ENCODE data around the gene UBE2D2. TPM values are rescaled to one million over a fixed set of nuclear protein-coding genes. Genes with fewer than 3 reads are reported as not detected.

The UBE2D2 gene
- total RNA-seq, 1 experiment from 2014 or later = 167 TPM

DNA sequence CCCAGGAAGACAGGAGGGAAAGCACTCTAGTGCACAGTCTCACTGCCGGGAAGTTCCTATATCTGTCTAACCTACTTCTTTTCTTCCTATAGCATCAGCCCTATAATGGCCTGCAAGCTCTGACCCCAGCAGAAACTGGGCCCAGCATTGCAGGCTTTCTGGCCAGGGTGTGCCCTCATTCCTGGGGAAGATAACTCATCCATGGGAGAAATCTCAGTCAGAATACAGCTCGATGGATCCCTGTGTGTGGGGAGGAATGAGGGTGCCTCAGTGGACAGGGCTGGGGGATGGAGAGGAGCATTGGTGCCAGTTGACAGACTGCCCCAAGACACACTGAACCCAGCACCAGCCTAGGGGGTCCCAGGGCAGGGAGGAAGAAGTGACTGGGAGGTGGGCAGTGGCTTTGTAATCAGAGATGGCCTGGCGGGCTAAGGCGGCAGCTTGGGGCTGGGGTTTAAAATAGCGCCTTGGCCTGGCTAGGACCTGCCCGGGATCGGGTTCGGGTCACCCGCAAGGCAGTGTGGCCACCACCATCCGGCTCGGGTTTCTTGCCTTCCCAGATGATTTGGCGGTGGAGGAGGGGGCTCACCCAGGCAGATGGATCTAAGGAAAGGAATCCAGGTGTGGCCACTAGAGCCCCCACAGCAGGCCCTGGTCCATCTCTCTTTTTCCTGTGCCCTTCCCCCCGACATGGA, 79.4 kb downstream of the UBE2D2 start:
- Histone ChIP-seq H3K36me3 (replicated peaks; ENCODE audit: control insufficient read depth, insufficient read depth, low read length) (no peaks in the 10 kb centered on the region), H3K4me3 (ENCODE audit: insufficient read depth, low read depth, low read length) (no peak overlapping the region), H3K27me3 (ENCODE audit: control insufficient read depth, insufficient read depth, low read length) (peaks cover 4% of the 10 kb centered on the region)
- DNase-seq = peak; percentile 71

GRCh38 chr5:139641116-139642080, 80.3 kb downstream of the UBE2D2 start:
- no peak overlapping the region for H3K4me3 ChIP-seq (ENCODE audit: insufficient read depth, low read depth, low read length)
- H3K27me3 ChIP-seq (ENCODE audit: control insufficient read depth, insufficient read depth, low read length) = peaks cover 12% of the 10 kb centered on the region
- peak; percentile 56 for DNase-seq
- no peaks in the 10 kb centered on the region for H3K36me3 ChIP-seq (replicated peaks; ENCODE audit: control insufficient read depth, insufficient read depth, low read length)

DNA sequence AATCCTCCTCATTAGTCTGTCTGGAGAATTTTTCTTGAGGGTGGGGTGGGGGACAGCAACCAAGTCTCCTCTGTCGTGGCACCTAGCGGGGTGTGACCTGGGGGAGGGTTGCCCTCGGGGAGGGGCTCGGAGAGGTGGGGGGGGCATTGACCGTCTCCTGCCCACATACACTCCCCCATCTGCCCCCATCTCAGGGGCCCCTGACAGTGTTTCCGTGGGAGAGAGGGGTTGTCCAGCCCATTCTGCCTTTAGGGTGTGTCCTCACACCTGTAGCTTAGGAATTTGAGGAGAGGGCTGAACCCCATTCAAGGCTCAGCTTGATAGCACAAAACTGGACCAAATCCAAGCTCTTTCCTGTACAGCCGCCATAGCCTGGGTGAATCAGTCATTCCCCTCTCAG, 81.1 kb downstream of the UBE2D2 start:
- no peak overlapping the region for H3K4me3 ChIP-seq (ENCODE audit: insufficient read depth, low read depth, low read length)
- H3K36me3 ChIP-seq (replicated peaks; ENCODE audit: control insufficient read depth, insufficient read depth, low read length) = no peaks in the 10 kb centered on the region
- H3K27me3 ChIP-seq (ENCODE audit: control insufficient read depth, insufficient read depth, low read length) = peaks cover 15% of the 10 kb centered on the region
- DNase-seq = peak; percentile 43

DNA sequence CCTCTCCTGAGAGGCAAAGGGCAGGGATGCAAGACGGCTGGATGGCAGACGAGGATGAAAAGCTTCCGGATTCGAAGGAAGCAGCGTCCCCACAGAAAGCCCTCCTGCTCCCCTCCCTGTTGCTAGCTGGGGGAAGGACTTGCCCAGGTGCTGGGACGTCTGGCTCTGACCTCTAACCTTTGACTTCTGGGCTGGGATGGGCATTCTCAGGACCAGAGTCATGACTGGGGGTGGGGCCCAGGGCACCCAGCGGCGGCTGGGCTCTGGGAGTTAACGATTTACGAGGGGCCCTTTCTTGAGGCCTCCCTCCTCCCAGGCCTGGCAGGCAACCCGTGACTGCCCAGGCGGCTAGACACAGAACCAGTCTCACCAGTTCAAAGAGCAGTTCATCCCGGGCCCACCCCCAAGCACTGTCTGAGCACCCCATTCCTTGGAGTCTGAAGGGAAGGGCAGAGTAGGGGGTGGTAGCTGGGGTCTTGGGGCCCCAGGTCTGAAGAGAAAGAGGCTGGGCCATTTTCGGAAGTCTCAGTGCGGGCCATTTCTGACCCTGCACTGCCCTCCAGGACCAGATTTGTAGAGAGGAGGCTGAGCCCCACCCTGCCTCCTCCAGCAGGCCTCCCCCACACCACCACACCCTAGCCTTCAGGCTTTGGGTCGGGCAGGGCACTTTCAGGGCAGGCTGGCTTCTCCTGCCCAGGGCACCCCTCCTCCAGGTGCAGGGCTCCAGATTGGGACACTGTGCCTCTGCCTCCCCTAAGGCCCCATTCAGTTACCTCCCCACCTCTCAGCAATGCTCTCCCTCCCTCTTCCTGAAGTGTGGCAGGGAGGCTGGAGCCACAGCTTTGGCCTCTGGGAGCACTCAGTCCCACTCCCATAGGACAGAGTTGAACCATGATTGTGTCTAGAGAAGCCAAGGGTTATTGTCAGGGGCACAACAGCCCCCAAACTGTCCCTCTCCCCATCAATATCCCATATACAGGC, 82.0 kb downstream of the UBE2D2 start:
- H3K36me3 ChIP-seq (replicated peaks; ENCODE audit: control insufficient read depth, insufficient read depth, low read length) = no peaks in the 10 kb centered on the region
- H3K4me3 ChIP-seq (ENCODE audit: insufficient read depth, low read depth, low read length) = no peak overlapping the region
- peak; percentile 69 for DNase-seq
- H3K27me3 ChIP-seq (ENCODE audit: control insufficient read depth, insufficient read depth, low read length) = peaks cover 16% of the 10 kb centered on the region

DNA sequence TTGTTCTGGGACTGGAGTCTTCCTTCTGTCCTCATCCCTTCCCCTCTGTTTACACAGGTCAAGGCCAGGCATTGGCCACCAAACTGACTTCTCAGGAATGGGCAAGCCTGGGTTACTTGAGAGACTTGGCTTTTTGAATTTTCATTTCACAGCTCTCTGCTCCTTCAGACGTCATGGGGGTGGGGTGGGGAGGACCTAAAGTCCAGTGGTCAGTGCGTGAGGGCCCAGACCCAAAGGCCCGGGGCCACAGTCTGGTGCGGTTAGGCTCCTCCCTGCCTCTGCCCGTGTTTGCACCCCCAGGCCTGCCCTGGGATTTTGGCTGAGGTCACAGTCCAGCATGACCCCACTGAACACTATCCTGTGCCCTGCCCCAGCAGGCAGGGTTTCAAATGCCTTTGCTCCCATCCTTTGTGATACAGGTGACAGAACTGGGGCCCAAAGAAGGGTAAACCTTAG, 82.9 kb downstream of the UBE2D2 start:
- peaks cover 16% of the 10 kb centered on the region for H3K27me3 ChIP-seq (ENCODE audit: control insufficient read depth, insufficient read depth, low read length)
- H3K4me3 ChIP-seq (ENCODE audit: insufficient read depth, low read depth, low read length) = no peak overlapping the region
- DNase-seq = peak; percentile 25

DNA sequence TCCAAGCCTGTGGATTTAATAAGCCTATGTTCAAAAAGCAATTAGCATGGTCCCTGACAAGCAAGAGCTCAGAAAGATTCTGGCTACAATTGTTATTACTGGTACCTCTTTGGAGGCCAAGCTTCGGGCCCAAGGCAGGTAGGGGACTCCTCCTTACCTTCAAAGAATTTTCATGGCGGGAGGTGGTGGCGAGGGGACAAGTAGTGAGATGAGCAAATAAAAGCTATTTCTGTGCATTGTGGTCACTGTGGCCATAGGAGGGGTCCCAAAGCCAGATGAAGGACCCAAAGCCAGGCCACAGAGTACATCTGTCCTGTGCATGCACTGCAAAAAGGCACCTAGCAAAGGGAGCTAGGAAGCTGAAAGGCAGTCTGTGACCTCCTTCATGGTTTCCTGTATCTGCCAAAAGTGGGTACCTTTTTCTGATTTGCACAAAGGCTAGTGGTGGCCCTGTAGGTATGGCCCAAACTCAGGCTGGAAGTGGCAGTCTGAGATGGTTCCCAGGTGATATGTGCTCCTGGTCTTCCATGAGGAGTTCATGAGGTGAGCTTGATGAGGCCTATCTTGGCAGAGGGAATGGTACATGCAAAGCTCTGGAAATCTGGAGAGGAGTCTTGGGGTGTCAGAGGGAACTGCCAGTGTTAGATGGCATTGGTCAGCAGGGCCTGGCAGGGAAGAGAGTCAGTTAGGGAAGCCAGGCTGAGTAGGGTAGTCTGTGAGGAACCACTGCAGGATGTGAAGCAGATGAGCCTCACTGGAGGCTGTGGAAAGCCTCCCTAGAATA, 83.7 kb downstream of the UBE2D2 start:
- Histone ChIP-seq H3K4me3 (ENCODE audit: insufficient read depth, low read depth, low read length) (no peak overlapping the region), H3K36me3 (replicated peaks; ENCODE audit: control insufficient read depth, insufficient read depth, low read length) (no peaks in the 10 kb centered on the region), H3K27me3 (ENCODE audit: control insufficient read depth, insufficient read depth, low read length) (peaks cover 16% of the 10 kb centered on the region)
- DNase-seq = peak; percentile 17

More for the DNA sequence above, 82.9 kb downstream of the UBE2D2 start:
- H3K36me3 ChIP-seq (replicated peaks; ENCODE audit: control insufficient read depth, insufficient read depth, low read length) = no peaks in the 10 kb centered on the region

GRCh38 chr5:139645430-139645871, 84.3 kb downstream of the UBE2D2 start:
- Histone ChIP-seq H3K27me3 (ENCODE audit: control insufficient read depth, insufficient read depth, low read length) (peaks cover 16% of the 10 kb centered on the region), H3K36me3 (replicated peaks; ENCODE audit: control insufficient read depth, insufficient read depth, low read length) (no peaks in the 10 kb centered on the region), H3K4me3 (ENCODE audit: insufficient read depth, low read depth, low read length) (no peak overlapping the region)
- peak; percentile 15 for DNase-seq

- Histone ChIP-seq H3K27me3 (ENCODE audit: control insufficient read depth, insufficient read depth, low read length) (peaks cover 16% of the 10 kb centered on the region), H3K4me3 (ENCODE audit: insufficient read depth, low read depth, low read length) (no peak overlapping the region), H3K36me3 (replicated peaks; ENCODE audit: control insufficient read depth, insufficient read depth, low read length) (no peaks in the 10 kb centered on the region)
- DNase-seq = peak; percentile 17
Measured at GRCh38 chr5:139646111-139646510, 85.0 kb downstream of the UBE2D2 start.

DNA sequence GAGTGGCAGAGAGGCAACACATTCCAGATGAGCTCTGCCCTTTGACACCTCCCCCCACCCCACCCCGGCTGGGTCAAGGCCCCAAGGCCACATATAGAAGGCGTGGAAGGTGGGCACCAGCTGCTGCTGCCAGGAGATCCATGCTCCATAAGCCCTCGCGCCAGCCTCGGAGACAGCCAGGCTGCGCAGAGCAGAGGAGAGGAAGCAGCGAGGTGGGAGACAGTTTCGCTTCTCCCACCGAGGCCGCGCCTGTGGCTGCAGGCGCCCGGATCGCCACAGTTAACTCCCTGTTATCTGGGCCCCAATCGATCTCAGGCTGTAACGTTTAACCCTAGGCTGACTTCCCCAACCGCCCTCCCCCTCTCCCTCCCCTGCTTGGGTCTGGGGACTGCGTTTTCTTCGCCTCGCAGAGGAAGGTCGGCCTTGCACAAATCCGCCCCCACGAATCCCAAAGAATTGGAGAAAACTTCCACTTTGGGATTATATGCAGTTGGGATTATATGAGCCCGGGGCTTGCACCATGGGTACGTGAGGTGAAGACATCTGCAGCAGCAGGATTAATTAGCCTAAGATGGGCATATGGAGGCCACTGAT, 85.9 kb downstream of the UBE2D2 start:
- DNase-seq = peak; percentile 84
- Histone ChIP-seq H3K4me3 (ENCODE audit: insufficient read depth, low read depth, low read length) (peak overlapping the region; percentile 94), H3K27me3 (ENCODE audit: control insufficient read depth, insufficient read depth, low read length) (peaks cover 16% of the 10 kb centered on the region), H3K36me3 (replicated peaks; ENCODE audit: control insufficient read depth, insufficient read depth, low read length) (no peaks in the 10 kb centered on the region)

- peak; percentile 67 for DNase-seq
- Histone ChIP-seq H3K27me3 (ENCODE audit: control insufficient read depth, insufficient read depth, low read length) (peaks cover 16% of the 10 kb centered on the region), H3K4me3 (ENCODE audit: insufficient read depth, low read depth, low read length) (peak overlapping the region; percentile 94), H3K36me3 (replicated peaks; ENCODE audit: control insufficient read depth, insufficient read depth, low read length) (no peaks in the 10 kb centered on the region)
Measured at GRCh38 chr5:139647506-139648204, 86.5 kb downstream of the UBE2D2 start.

DNA sequence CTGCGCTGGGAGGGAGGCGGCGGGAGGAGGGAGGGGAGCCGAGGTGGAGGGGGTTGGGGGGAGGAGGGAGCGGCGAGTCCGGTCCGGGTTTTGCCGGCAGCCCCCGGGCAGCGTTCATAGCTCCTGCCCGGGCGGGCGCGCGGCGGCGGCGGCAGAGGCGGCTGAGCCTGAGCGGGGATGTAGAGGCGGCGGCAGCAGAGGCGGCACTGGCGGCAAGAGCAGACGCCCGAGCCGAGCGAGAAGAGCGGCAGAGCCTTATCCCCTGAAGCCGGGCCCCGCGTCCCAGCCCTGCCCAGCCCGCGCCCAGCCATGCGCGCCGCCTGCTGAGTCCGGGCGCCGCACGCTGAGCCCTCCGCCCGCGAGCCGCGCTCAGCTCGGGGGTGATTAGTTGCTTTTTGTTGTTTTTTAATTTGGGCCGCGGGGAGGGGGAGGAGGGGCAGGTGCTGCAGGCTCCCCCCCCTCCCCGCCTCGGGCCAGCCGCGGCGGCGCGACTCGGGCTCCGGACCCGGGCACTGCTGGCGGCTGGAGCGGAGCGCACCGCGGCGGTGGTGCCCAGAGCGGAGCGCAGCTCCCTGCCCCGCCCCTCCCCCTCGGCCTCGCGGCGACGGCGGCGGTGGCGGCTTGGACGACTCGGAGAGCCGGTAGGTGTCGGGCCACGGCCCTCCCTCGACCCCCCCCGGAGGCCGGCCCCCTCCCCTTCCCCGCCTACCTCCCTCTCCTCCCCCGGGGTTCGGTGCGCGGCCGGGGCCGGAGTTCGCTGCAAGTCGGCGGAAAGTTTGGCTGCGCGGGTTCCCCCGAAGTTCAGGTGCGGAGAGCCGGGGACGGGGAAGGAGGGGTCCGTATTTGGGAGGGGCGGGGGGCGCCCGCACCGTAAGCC, 87.3 kb downstream of the UBE2D2 start, which contains the start of gene CXXC5:
TSS of gene CXXC5 (plus strand) at position 145 of the 877 bp plus-strand sequence. CDS start 32,175 bp downstream, outside the sequence.
- peak; percentile 98 for DNase-seq
- H3K36me3 ChIP-seq (replicated peaks; ENCODE audit: control insufficient read depth, insufficient read depth, low read length) = no peaks in the 10 kb centered on the region
- peaks cover 16% of the 10 kb centered on the region for H3K27me3 ChIP-seq (ENCODE audit: control insufficient read depth, insufficient read depth, low read length)
- H3K4me3 ChIP-seq (ENCODE audit: insufficient read depth, low read depth, low read length) = peak within 1 kb of the TSS; percentile 94
